B cell (primary cell): ENCODE results near the gene KLHL7. TPM values are rescaled to one million over a fixed set of nuclear protein-coding genes. Genes with fewer than 3 reads are reported as not detected.

ENCODE experiments used
- ATAC-seq: fragments of 200-7000 bp; cut with Tn5 transposase; one replicate; pipeline ENCODE4 v1.10.0; 2021; ENCODE audit warnings: low read depth, mild to moderate bottlenecking, moderate number of reproducible peaks, moderate library complexity
- CTCF ChIA-PET: fragments of 350-600 bp; sonication (Branson Sonifier 250); formaldehyde crosslinking; loops from one replicate; lab custom pipeline; 2021; ENCODE audit warnings: antibody characterized with exemption, inconsistent platforms; lab: Charles Lee
- POLR2A ChIA-PET: fragments of 350-600 bp; sonication (Branson Sonifier 250); formaldehyde crosslinking; loops from one replicate; lab custom pipeline; 2021; ENCODE audit warnings: antibody characterized with exemption; lab: Charles Lee
- DNase-seq: peaks from one replicate; pipeline ENCODE4 v3.0.0; 2013
- H2AFZ ChIP-seq: 2 replicates; pipeline ENCODE4 v1.6.1; 2012; ENCODE audit warnings: mild to moderate bottlenecking, low read depth, low read length; ENCODE audit not compliant: insufficient read depth, poor library complexity, severe bottlenecking
- H3K27ac ChIP-seq, 2 donors: 1 replicate in 1 of 2; 2 replicates in 1 of 2; pipeline ENCODE4 v1.5.1; 2012 to 2013; ENCODE audit warnings: low read length in 2 of 2, mild to moderate bottlenecking in 2 of 2, moderate library complexity in 1 of 2
- H3K27me3 ChIP-seq, 4 experiments: fragments of 200-600 bp in 1 of 4; sonication (generic) in 1 of 4; replicated peaks in 1 of 4; 1 replicate in 2 of 4; 2 replicates in 2 of 4; pipeline versions ENCODE4 v1.6.1 to v1.7.0; 2013 to 2016; ENCODE audit warnings: low read length in 3 of 4, mild to moderate bottlenecking in 2 of 4, mixed read lengths in 1 of 4, moderate library complexity in 1 of 4; ENCODE audit not compliant: insufficient read depth in 4 of 4, control insufficient read depth in 3 of 4; ENCODE audit errors: control extremely low read depth in 1 of 4
- H3K36me3 ChIP-seq, 2 experiments: replicated peaks in 1 of 2; 1 replicate in 1 of 2; 2 replicates in 1 of 2; pipeline versions ENCODE4 v1.6.1 to v1.7.1; 2013; ENCODE audit warnings: low read length in 1 of 2; ENCODE audit not compliant: insufficient read depth in 2 of 2, control insufficient read depth in 1 of 2; ENCODE audit errors: control extremely low read depth in 1 of 2, extremely low read depth in 1 of 2
- H3K4me1 ChIP-seq, 2 donors: fragments of 200-600 bp in 1 of 2; sonication (generic) in 1 of 2; 1 replicate in 1 of 2; 2 replicates in 1 of 2; pipeline versions ENCODE4 v1.5.1 to v1.6.1; 2013 to 2017; ENCODE audit warnings: low read length in 2 of 2; ENCODE audit not compliant: control insufficient read depth in 2 of 2, insufficient read depth in 2 of 2
- H3K4me2 ChIP-seq: replicated peaks from 2 replicates; pipeline ENCODE3; 2012; ENCODE audit warnings: mild to moderate bottlenecking, low read depth, low read length; ENCODE audit not compliant: poor library complexity, severe bottlenecking
- H3K4me3 ChIP-seq, 5 experiments: fragments of 200-600 bp in 1 of 5; sonication (generic) in 1 of 5; 1 replicate in 3 of 5; 2 replicates in 2 of 5; pipeline versions ENCODE4 v1.5.1 to v1.7.0; 2011 to 2016; ENCODE audit warnings: low read length in 4 of 5, mild to moderate bottlenecking in 4 of 5, low read depth in 2 of 5, control low read depth in 1 of 5, moderate library complexity in 1 of 5; ENCODE audit not compliant: insufficient read depth in 1 of 5; ENCODE audit errors: control extremely low read depth in 1 of 5, extremely low read depth in 1 of 5
- H3K79me2 ChIP-seq: fragments of 200-600 bp; sonication (generic); one replicate; pipeline ENCODE4 v1.6.0; 2016; ENCODE audit warnings: low read length; ENCODE audit not compliant: control insufficient read depth, insufficient read depth
- H3K9ac ChIP-seq: fragments of 200-600 bp; sonication (generic); 2 replicates; pipeline ENCODE4 v1.6.1; 2017; ENCODE audit warnings: mild to moderate bottlenecking, low read length, moderate library complexity
- H3K9me3 ChIP-seq, 3 donors: one replicate each; pipeline versions ENCODE4 v1.6.1 to v1.7.1; 2013; ENCODE audit warnings: low read length in 2 of 3; ENCODE audit not compliant: control insufficient read depth in 2 of 3, insufficient read depth in 1 of 3; ENCODE audit errors: control extremely low read depth in 1 of 3
- H4K20me1 ChIP-seq: 2 replicates; pipeline ENCODE4 v1.6.0; 2012; ENCODE audit warnings: mild to moderate bottlenecking, low read length; ENCODE audit not compliant: insufficient read depth, control insufficient read depth, poor library complexity, severe bottlenecking
- H3K27ac Mint-ChIP-seq: one replicate; pipeline ENCODE4 v1.8.0; 2021; ENCODE audit warnings: mixed read lengths
- H3K27me3 Mint-ChIP-seq: one replicate; pipeline ENCODE4 v1.8.0; 2021; ENCODE audit warnings: mixed read lengths
- H3K4me1 Mint-ChIP-seq: one replicate; pipeline ENCODE4 v1.8.0; 2021; ENCODE audit warnings: mixed read lengths
- H3K4me3 Mint-ChIP-seq: one replicate; pipeline ENCODE4 v1.8.0; 2021; ENCODE audit warnings: mixed read lengths
- H3K9me3 Mint-ChIP-seq: one replicate; pipeline ENCODE4 v1.8.0; 2022; ENCODE audit warnings: mixed read lengths; ENCODE audit not compliant: insufficient read depth
- EZH2 ChIP-seq: IDR thresholded peaks from 2 replicates; pipeline ENCODE4 v1.6.1; 2012; ENCODE audit warnings: borderline replicate concordance, low read depth, mild to moderate bottlenecking, moderate library complexity, low read length; ENCODE audit not compliant: insufficient read depth, poor library complexity, severe bottlenecking
- whole genome bisulfite sequencing: methylation state at CpG from one replicate; pipeline ENCODE4 v1.1.5; 2013; ENCODE audit warnings: missing lambda C conversion rate; ENCODE audit not compliant: insufficient coverage; 5-methylcytosine and 5-hydroxymethylcytosine counted together
- intact Hi-C: fragments of 100-400 bp; cut with micrococcal nuclease; formaldehyde crosslinking; loops from one replicate; pipeline ENCODE4 v1.10.0; 2022
- polyA plus RNA-seq: library from polyadenylated mRNA; depleted of rRNA; stranded (reverse); fragments of >200 nt; gene quantifications from 2 replicates; pipeline ENCODE4 v1.2.3, GENCODE V29; 2012
- total RNA-seq, 2 donors: library from RNA; stranded (reverse); fragments of 120-200 nt in 1 of 2; gene quantifications; 1 replicate in 1 of 2; 2 replicates in 1 of 2; pipeline versions ENCODE4 v1.2.3 to v1.2.4, GENCODE V29; 2013 to 2022
- TF ChIP-seq, protein P1 (sequence below): fragments of 200-600 bp; IDR thresholded peaks from one replicate; pipeline ENCODE4 v1.8.0; 2022; ENCODE audit warnings: antibody characterized with exemption, mild to moderate bottlenecking

KLHL7 gene
- total and polyA plus RNA-seq, 2 donors (not counting 1 experiment from before 2014, with no cell fraction given), result 9.2 to 22.8 TPM

DNA sequence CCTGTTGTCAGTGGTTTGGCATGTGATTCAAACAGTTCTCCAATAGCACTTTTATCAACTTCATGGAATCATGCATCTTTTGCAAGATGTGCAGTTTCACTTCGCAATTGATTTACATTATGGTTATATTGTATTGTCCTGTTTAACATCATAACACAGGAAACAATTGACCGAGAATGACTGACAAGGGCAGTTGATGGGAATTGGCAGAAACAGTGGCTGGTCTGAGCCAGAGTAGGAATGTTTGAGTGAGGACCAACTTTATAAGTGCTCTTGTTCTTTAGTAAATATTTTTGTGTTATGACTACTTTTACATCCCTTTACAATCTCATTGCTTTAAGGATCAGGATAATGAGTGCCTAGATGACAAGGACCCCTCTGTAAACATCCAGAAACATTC is 2.2 kb downstream of the KLHL7 start:
- ChIA-PET POLR2A (no interaction called here), CTCF (interaction anchor here (0.9 to 3.3 kb wide), 2 partner anchors 21 to 254 kb away, joined by 3 to 21 read pairs; no protein-coding TSS in a partner anchor)
- peaks cover 32% of the 10 kb centered on the region for H3K4me1 Mint-ChIP-seq
- Histone ChIP-seq H3K4me3 (no peak overlapping the region), H4K20me1 (peaks cover 4% of the 10 kb centered on the region), H3K9me3 (no peaks in the 10 kb centered on the region), H3K4me1 (peaks cover 15 to 16% of the 10 kb centered on the region in 2 donors), H2AFZ (no peak overlapping the region), H3K27ac (no peak overlapping the region), H3K9ac (no peak overlapping the region), H3K27me3 (no peaks in the 10 kb centered on the region), H3K79me2 (peaks cover 44% of the 10 kb centered on the region), H3K4me2 (no peak overlapping the region), H3K36me3 (no peaks in the 10 kb centered on the region)
- no peak overlapping the region for H3K27ac Mint-ChIP-seq
- H3K27me3 Mint-ChIP-seq, result no peaks in the 10 kb centered on the region
- WGBS, result no CpG with 5 or more reads among the region's 2 CpGs
- no peak overlapping the region for H3K4me3 Mint-ChIP-seq
- intact Hi-C loops, result loop anchor here (5.0 to 10.0 kb wide), 3 partner anchors 575 to 1753 kb away; partner anchors contain the start of gene FAM221A
- H3K9me3 Mint-ChIP-seq, result no peaks in the 10 kb centered on the region
- DNase-seq (no peak), ATAC-seq (no peak)
- no peak for TF ChIP-seq EZH2
- TF ChIP-seq, protein P1, sequence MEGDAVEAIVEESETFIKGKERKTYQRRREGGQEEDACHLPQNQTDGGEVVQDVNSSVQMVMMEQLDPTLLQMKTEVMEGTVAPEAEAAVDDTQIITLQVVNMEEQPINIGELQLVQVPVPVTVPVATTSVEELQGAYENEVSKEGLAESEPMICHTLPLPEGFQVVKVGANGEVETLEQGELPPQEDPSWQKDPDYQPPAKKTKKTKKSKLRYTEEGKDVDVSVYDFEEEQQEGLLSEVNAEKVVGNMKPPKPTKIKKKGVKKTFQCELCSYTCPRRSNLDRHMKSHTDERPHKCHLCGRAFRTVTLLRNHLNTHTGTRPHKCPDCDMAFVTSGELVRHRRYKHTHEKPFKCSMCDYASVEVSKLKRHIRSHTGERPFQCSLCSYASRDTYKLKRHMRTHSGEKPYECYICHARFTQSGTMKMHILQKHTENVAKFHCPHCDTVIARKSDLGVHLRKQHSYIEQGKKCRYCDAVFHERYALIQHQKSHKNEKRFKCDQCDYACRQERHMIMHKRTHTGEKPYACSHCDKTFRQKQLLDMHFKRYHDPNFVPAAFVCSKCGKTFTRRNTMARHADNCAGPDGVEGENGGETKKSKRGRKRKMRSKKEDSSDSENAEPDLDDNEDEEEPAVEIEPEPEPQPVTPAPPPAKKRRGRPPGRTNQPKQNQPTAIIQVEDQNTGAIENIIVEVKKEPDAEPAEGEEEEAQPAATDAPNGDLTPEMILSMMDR, result no peak

DNA sequence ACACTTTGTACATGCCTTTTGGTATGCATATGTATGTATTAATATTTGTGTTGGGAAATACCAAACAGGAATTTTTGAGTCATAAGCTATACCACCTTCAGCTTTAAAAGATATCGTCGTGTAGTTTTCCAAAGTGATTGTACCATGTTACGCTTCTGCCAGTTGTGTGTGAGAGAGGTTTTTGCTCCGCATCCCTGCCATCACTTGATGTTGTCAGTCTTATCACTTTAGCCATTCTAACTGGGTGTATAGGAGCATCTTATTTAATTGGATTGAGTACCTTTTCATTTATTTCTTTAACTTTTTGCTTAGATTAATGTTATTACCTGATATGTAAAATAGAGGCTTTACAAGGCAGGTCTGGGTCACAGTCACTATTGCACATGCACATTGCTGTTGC is 3.4 kb downstream of the KLHL7 start:
- intact Hi-C loops, result loop anchor here (5.0 to 10.0 kb wide), 3 partner anchors 573 to 1754 kb away; partner anchors contain the start of gene FAM221A
- H3K79me2 ChIP-seq, result peaks cover 44% of the 10 kb centered on the region
- TF ChIP-seq, protein P1, result no peak
- TF ChIP-seq EZH2, result no peak
- ATAC-seq, result no peak
- H3K4me3 Mint-ChIP-seq, result no peak overlapping the region
- H3K27me3 Mint-ChIP-seq, result no peaks in the 10 kb centered on the region
- ChIA-PET CTCF (interaction anchor here (1.0 to 2.0 kb wide), 2 partner anchors 23 to 1990 kb away, joined by 3 to 7 read pairs; no protein-coding TSS in a partner anchor), POLR2A (no interaction called here)
- no peak for DNase-seq
- no peak overlapping the region for H3K4me2 ChIP-seq
- no peaks in the 10 kb centered on the region for H3K9me3 ChIP-seq
- H3K4me1 Mint-ChIP-seq, result peaks cover 32% of the 10 kb centered on the region
- no peaks in the 10 kb centered on the region for H3K27me3 ChIP-seq
- peaks cover 4% of the 10 kb centered on the region for H4K20me1 ChIP-seq
- no CpG with 5 or more reads among the region's 4 CpGs for WGBS
- no peak overlapping the region for H2AFZ ChIP-seq
- no peak overlapping the region for H3K27ac ChIP-seq
- H3K27ac Mint-ChIP-seq, result no peak overlapping the region
- no peak overlapping the region for H3K4me3 ChIP-seq
- no peak overlapping the region for H3K9ac ChIP-seq
- no peaks in the 10 kb centered on the region for H3K9me3 Mint-ChIP-seq
- H3K4me1 ChIP-seq, result peaks cover 15 to 16% of the 10 kb centered on the region in 2 donors
- H3K36me3 ChIP-seq, result no peaks in the 10 kb centered on the region
